Omental fat pad (tissue), 4 donors: ENCODE measurements around the gene C2orf68. TPM values are rescaled to one million over a fixed set of nuclear protein-coding genes. Genes with fewer than 3 reads are reported as not detected.

Experiments
- ATAC-seq: fragments of 150-250 bp; one replicate; pipeline ENCODE4 v1.9.1; 2016; ENCODE audit warnings: mild to moderate bottlenecking, moderate library complexity; ENCODE audit not compliant: low FRiP score
- DNase-seq: peaks from one replicate; pipeline ENCODE4 v3.0.0-alpha.2; 2019; ENCODE audit warnings: low spot score
- CTCF ChIP-seq, 3 donors: fragments of 450-650 bp; IDR thresholded peaks; one replicate each; pipeline ENCODE4 v1.5.1; 2016 to 2017; ENCODE audit warnings: antibody characterized with exemption in 3 of 3, mild to moderate bottlenecking in 3 of 3, moderate library complexity in 2 of 3
- total RNA-seq, 4 donors: library from RNA; depleted of rRNA; stranded (reverse); fragments of >200 nt; gene quantifications; one replicate each; pipeline ENCODE4 v1.1.0, GENCODE V29; 2016

The C2orf68 gene
- total RNA-seq, 4 donors from 2014 or later: 7.9 to 19.5 (median 12.8) TPM

GRCh38 chr2:85584857-85585780 is 26.7 kb downstream of the C2orf68 start:
- DNase-seq (no peak), ATAC-seq (peak; percentile 42)
- TF ChIP-seq CTCF (IDR thresholded peaks at IDR 0.05): no peak

GRCh38 chr2:85584354-85584856 is 27.5 kb downstream of the C2orf68 start, which contains the start of gene VAMP5:
VAMP5 (plus strand) TSS chr2:85584431; CDS start chr2:85584491, 60 bp downstream.
- no peak for TF ChIP-seq CTCF (IDR thresholded peaks at IDR 0.05)
- DNase-seq (no peak), ATAC-seq (peak; percentile 52)

- no peak for DNase-seq
- no peak for TF ChIP-seq CTCF (IDR thresholded peaks at IDR 0.05)
- no peak for ATAC-seq
Measured at GRCh38 chr2:85583667-85584353, 28.1 kb downstream of the C2orf68 start.

- no peak for DNase-seq
- no peak for ATAC-seq
- no peak for TF ChIP-seq CTCF (IDR thresholded peaks at IDR 0.05)
Measured at GRCh38 chr2:85582492-85582891, 29.4 kb downstream of the C2orf68 start.

GRCh38 chr2:85580206-85580605 is 31.7 kb downstream of the C2orf68 start:
- ATAC-seq (no peak), DNase-seq (no peak)
- TF ChIP-seq CTCF (IDR thresholded peaks at IDR 0.05): no peak

GRCh38 chr2:85579266-85579935 is 32.5 kb downstream of the C2orf68 start:
- no peak for TF ChIP-seq CTCF (IDR thresholded peaks at IDR 0.05)
- ATAC-seq (no peak), DNase-seq (no peak)
